HG02943 (cell line): Measurements from ENCODE around the gene PRDM7.
"Not testable (repeated sequence)": the region's sequence is repeated elsewhere in the genome, so short reads cannot be mapped to it uniquely, and the experiment has no call there.

ENCODE experiments used
- ATAC-seq: cut with Tn5 transposase; IDR thresholded peaks from one replicate; pipeline ENCODE4 v1.9.1; 2021; ENCODE audit warnings: mild to moderate bottlenecking, low read depth, moderate library complexity; ENCODE audit not compliant: unreplicated experiment

PRDM7 gene

DNA sequence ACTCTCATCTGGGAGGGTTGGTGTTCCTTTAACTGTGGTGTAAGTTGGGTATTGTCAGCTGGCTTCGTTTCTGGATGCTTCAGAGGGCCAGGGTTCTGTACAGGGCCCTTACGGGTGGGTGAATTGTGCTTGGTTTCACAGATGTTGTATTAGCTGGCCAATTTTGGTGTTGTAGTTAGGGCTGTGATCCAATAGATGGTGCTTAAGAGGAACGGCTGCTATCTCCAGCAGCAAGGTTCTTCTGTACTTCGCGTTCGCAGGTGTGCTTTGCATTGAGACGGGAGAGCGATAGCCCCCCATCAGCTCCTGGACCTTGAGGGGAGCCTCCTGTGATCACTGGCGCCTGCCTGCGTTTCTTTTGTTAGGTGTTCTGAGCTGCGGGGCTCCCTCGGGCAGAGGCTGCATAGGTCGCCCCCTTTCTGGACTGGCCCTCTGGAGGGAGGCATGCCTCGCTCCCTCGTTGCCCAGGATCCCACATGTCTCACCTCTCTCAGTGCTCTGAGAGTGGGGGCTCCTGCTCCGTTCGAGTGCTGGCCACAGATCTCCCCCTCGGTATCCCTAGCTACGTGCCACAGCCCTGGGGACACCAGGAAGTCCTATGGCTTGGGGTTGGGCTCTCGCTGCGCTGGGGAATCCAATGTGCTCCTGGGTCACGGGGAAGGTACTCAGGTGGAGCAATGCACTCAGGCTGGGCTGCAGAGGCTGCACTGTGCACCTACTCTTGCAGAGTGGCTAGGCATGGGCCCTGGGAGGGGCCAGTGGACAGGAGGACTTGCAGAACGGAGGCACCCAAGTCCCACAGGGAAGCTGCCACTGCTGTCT is 837 bp upstream of the PRDM7 start:
- peak; percentile 43 for ATAC-seq

DNA sequence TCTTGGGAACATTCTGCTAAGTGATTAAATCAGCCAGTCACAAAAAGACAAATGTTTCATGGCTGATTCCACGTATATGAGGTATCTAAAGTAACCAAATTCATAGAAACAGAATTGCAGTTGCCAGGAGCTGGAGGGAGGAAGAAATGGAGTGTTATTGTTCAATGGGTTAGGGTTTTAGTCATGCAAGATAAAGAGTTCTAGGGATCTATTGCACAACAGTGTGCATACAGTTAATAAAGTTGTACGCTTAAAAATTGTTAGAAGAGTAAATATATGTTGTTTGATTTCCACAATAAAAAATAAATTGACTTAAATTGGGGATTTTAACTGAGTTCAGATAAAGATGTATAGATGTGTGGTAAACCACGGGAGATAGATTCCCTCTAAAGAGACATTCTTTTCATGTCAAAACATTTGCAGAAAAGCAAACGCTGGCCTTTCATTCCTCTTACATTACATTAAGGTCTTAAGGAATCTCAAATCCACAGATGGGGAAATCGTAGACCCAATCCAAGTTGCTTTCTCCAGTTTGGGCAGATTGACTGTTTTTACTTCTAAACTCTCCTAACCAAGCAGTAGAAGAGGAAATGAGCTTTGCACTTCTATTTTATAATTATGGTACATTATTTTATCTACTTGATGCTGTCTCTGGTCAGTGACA is 4.6 kb downstream of the PRDM7 start:
- no peak for ATAC-seq

DNA sequence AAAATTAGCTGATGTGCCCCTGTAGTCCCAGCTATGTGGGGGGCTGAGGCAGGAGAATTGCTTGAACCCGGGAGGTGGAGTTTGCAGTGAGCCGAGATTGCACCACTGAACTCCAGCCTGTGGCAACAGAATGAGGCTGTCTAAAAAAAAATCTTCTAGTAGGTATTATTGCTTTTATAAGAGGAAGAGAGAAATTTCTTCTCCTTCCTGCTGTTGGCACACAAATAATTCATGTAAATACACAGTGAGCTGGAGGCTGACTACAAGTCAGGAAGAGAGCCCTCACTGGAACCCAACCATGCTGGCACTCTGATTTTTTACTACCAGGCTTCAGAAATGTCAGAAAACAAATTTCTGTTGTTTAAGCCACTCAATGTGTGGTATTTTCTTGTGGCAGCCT is 6.7 kb downstream of the PRDM7 start:
- no peak for ATAC-seq

DNA sequence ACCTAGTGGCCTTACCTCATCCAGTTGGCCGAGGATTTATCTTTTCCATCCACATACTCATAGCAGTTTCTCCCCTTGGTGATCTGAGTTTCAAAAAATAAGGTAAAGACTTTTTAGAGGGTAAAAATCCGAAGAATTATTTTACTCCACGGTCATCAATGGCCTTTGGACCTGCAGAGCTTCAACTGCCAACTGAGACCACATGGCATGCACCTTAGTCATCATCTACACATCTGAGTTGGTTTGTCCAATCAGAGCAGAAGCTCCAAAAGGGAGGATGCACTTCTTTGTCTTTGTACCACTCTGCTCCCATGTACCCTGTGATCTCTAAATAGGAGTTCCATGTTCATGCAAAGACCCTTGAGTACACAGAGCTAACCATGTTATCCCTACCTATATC is 15.7 kb downstream of the PRDM7 start:
- ATAC-seq, result no peak

DNA sequence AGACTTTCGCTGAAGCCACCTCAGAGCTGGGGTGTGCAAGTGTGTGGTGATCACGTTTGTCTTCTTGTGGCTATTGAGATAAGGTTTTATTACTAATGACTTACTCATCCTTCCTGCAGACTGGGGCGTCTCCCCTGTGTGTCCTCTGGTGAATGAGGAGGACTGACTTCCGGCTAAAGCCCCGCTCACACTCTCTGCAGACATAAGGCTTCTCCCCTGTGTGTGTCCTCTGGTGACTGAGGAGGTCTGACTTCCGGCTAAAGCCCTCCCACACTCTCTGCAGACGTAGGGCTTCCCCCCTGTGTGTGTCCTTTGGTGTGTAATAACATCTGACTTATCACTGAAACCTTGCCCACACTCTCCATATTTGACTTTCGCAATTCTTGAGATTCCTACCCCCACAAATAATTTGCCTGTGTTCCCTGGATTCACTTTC is 19.4 kb downstream of the PRDM7 start:
- no peak for ATAC-seq

DNA sequence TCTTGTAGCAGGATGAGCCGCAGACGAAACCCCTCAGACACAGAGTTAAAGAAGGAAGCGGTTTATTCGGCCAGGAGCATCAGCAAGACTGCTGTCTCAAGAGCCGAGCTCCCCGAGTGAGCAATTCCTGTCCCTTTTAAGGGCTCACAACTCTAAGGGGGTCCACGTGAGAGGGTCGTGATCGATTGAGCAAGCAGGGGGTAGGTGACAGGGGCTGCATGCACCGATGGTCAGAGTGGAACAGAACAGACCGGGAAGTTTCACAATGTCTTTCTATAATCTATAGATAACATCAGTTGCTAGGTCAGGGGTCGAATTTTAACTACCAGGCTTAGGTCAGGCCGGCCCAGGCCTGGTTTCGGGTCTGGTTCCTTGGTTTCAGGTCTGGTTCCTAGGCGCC is 20.6 kb downstream of the PRDM7 start:
- ATAC-seq, result not testable (repeated sequence)

DNA sequence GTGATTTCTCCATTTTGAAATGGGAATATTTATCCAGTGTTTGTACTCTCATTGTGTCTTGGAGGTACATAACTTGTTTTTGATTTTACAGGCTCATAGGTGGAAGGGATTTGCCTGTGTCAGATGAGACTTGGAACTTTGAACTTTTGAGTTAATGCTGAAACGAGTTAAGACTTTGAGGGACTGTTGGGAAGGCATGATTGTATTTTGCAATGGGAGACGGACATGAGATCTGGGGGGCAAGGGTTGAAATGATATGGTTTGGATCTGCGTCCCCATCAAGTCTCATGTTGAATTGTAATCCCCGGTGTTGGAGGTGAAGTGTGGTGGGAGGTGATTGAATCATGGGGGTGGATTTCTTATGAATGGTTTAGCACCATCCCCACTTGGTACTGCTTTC is 21.8 kb downstream of the PRDM7 start:
- ATAC-seq, result no peak

DNA sequence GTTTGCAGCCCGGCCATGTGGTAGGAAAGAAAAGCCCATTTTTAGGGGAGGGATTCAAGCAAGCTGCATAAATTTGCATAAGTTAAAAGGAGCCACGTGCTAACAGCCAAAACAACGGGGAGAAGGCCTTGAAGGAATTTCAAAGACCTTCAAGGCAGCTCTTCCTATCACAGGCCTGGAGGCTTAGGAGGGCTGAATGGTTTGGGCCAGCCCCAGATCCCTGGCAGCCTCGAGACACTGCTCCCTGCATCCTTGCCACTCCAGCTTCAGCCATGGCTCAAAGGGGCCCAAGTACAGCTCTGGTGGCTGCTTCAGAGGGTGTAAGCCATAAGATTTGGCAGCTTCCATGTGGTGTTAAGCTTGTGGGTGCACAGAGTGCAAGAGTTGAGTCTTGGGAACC is 22.6 kb downstream of the PRDM7 start:
- ATAC-seq, result no peak

DNA sequence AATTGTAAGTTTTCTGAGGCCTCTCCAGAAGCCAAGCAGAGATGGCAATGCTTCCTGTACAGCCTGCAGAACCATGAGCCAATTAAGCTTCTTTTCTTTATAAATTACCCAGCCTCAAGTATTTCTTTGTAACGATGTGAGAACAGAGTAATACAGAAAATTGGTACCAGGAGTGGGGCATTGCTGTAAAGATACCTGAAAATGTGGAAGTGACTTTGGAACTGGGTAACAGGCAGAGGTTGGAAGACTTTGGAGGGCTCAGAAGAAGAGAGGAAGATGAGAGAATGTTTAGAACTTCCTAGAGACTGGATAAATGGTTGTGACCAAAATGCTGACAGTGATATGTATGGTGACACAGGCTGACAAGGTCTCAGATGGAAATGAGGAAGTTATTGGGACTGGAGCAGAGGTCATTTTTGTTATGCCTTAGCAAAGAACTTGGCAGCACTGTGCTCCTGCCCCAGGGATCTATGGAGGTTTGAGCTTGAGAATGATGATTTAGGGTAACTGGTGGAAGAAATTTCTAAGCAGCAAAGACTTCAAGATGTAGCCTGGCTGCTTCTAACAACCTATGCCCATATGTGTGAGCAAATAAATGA is 23.1 kb downstream of the PRDM7 start:
- no peak for ATAC-seq

DNA sequence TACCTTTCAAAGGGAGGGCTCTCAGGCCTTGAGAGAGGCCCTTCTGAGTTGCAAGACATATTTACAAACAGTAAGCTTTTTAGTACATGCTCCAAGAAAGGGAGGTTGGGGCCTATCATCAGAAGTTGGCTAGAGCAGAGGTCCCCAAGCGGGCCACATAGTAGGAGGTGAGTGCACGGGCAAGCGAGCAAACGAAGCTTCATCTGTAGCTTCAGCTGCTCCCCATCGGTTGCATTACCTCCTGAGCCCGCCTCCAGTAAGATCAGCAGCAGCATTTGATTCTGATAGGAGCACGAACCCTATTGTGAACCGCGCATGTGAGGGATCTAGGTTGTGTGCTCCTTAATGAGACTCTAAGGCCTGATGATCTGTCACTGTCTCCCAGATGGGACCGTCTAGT is 26.2 kb downstream of the PRDM7 start:
- ATAC-seq, result no peak

DNA sequence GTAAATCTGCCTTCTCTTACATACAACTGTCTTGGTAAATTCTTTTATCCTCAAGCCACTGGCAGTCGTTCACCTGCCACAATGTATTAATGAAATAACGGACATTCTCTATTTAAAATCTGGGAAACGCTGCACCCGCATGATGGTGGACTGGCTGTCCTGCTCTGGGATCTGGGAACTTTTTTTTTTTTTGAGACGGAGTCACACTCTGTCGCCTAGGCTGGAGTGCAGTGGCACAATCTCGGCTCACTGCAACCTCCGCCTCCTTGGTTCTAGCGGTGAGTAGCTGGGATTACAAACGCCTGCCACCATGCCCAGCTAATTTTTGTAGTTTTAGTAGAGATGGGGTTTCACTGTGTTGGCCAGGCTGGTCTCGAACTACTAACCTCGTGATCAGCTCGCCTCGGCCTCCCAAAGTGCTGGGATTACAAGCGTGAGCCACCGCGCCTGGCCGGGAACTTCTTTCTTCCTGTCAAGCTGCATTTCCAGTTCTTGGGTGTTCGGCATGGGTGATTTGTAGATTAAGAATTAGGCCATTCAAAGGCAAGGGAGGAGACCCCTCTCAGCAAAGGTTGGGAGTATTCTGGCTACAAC is 28.3 kb downstream of the PRDM7 start:
- no peak for ATAC-seq

DNA sequence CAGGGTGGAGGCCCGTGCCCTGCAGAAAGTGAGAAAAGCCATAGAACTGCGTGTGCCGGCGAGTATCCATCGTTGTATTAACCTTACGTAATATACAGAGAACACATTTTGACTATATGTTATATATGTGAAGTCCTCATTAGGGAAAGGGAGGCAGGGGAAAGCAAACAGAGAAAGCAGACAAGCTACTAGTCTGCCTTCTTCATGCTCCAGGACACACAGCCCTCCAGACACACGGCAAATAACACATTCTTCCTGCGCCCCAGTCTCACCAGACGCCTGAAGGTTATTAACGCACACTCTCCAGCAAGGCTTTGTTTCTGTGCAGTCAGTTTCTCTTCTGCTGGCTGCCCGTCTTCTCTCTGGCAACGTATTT is 28.8 kb downstream of the PRDM7 start:
- ATAC-seq, result no peak

DNA sequence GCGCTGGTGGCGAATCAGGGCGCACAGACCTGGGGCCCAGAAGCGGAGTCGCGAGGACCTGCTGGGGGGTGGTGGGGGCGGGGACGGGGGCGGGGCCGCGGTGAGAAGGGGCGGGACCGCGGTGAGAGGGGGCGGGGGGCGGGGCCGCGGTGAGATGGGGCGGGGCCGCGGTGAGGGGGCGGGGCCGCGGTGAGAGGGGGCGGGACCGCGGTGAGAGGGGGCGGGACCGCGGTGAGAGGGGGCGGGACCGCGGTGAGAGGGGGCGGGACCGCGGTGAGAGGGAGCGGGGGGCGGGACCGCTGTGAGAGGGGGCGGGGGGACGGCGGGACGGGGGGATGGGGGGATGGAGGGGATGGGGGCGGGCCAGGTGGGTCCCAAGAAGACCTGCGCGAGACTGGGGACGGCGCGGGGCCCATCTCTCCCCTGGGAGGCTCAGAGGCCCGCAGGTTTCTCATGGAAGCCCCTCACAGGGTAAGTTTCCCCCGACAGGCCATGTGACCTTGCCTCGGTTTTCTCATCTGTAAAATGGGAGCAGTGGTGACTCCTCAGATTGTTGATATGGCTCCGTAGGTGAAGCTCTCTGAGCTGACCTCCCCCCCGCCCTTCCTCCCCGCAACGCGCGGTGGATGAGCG is 29.3 kb downstream of the PRDM7 start:
- no peak for ATAC-seq

DNA sequence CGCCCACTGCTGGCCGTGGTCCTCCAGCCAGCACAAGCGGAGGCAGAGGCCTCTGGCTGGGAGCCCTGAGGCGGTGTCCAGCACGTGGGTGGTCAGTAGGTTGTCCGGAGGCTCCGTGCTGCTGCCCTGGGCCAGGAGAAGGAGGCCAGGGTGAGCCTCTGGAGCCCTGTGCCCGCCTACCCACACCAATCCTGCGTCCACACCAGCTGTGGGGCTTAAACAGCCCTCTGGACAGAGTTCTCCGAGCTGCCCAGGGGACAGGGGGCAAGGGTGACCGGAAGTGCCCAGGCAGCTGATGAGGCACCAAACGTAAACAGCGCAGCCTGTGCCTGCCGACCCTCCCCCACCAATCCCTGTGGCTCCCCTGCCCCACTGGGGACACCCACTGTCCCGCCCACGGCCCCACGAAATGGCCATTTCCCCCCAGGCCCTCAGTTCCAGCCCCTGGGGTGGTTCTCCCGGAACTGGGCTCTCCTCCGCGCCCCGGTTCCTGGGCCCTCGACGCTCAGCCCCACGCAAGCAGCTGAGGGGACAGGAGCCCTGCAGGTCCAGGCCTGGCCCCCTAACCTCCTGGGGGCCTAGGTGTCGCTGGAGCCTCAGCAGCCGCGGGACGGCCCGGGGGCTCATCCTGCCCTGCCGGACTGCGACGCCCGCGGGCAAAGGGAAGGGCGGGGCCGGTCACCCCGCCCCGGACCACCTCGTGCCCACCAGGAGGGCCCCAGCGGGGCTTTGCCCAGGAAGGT is 30.0 kb downstream of the PRDM7 start:
- no peak for ATAC-seq

DNA sequence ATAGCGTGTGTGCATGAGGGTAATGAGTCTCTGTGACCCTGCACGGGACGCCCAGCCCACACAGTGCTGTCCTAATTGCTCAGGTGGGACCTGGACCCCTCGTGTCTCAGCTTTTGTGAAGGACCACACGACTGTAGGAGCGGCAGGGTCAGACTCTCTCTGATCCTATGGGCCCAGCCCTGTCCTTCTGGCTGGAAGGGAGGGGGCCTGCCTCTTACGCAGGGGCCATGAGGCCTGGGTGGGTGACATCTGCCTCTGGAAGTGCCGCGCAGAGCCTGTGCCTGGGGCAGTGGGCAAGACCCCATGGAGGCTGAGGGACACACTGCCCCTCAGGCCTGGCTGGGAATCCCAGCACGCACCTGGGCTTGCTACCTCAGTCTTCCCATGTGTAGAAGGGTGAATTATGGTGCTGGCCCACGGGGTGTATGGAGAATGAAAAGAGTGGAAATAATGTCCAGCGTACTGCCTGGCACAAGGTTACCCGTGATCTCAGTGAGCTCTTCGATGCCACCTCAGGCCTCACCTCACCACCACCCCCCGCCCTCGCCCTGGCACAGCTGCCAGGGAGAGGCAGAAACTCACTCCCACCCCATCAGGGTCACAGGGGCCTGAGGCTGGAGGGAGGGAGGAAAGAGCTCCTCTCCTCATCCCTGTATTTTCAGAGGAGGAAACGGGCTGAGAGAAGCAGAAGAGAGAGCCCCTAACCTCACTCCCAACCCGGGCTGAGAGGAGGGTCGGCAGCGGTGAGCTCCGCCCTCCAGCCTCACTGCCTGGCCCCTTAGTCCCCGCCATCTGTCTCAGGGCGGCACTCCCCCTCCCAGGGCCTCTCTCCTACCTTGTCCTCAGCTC is 30.8 kb downstream of the PRDM7 start:
- ATAC-seq, result no peak

DNA sequence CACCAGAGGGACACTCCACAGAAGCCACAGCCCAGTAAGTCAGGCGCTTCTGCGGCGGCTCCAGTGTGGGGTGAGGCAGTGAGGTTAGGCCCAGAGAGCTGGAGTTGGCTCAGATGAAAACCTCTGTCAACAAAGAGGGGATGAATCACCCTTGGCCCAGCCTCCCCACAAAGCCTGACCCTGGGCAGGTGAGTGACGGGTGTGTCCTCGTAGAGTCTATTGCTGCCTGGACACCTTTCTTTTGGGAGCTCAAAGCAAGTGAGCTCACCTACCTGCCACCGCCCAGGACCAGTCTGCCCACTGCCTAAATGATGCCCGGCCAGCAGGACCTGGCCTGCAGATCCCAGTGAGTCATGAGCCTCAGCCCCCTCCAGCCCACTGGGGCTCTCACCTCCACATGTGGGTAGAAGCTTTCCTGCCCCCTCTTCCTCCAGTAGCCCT is 33.0 kb downstream of the PRDM7 start:
- no peak for ATAC-seq

DNA sequence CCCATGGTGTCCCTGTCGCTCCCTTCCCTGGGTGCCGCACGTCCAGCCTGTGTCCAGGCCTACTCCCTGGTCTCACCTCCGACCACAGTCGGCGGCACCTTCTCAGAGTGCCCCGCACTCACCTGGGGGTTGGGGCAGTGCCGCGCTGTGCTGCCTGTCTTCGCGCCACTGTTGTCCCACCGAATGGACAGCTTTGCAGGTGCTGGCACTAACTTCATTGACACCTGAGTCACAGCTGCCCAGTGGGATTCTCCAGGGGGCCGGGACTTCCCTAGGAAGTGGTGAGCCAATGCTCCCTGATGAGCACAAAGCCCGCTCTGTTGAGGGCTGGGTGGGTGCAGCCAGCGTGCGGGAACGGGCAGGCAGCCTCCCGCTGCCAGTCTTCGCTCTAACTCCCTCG is 33.6 kb downstream of the PRDM7 start:
- ATAC-seq, result no peak

DNA sequence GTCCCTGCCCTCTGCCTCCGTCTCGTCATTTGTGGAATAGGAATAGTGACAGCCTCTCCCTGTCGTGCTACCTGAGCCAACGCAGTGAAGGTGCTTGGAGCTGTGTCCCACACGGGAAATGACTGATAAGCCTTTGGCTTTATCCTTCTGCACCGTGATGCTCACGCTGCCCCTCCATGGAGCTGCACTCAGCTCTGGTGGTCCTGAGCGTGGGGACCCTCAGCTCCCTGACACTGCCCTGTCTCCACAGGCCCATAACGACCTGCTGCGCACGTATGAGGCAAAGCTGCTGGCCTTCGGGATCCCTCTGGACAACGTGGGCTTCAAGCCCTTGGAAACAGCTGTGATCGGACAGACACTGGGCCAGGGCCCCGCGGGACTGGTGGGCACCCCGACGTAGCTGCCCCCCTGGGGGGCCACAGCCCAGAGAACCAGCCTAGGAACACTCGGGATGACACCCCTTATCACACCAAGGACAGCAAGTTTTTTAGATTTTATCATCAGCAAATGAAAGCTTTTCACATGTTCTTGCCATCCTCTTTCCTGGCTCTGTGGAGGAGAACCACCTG is 34.1 kb downstream of the PRDM7 start:
- ATAC-seq, result no peak

DNA sequence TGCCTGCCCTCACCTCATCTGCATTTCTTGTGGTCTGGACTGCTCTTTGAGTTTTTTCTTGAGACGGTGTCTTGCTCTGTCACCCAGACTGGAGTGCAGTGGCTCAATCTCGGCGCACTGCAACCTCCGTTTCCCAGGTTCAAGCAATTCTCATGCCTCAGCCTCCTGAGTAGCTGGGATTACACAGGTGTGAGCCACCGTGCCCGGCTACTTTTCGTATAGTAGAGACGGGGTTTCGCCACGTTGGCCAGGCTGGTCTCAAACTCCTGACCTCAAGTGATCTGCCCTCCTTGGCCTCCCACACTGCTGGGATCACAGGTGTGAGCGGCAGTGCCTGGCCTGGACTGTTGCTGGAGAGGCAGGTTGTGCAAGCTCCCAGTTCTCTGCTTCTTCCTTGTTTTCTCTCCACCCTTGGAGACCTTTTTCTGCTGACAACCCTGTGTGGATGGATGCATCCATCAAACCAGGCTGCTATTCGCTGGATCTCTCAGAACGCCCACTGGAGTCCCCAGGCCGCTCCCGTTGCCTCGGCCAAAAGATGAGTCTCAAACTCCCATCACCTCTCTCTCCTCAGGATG is 35.1 kb downstream of the PRDM7 start:
- ATAC-seq, result no peak
